PFSK-1 (cell line): ENCODE data around the gene MTX1.

Experiments used
- POLR2AphosphoS5 ChIP-seq: IDR thresholded peaks from 2 replicates; pipeline ENCODE4 v1.6.1; 2012; ENCODE audit warnings: low read depth, mild to moderate bottlenecking, control low read depth, low read length, moderate library complexity
- SIN3A ChIP-seq: IDR thresholded peaks from 2 replicates; pipeline ENCODE4 v1.6.1; 2012; ENCODE audit warnings: mild to moderate bottlenecking, low read length, moderate library complexity, borderline replicate concordance; ENCODE audit not compliant: insufficient read depth
- TAF1 ChIP-seq: IDR thresholded peaks from 2 replicates; pipeline ENCODE4 v1.6.1; 2012; ENCODE audit warnings: low read length, control low read depth, borderline replicate concordance; ENCODE audit not compliant: insufficient read depth

GRCh38 chr1:155202198-155202597, 6.3 kb upstream of the MTX1 start:
- TF ChIP-seq TAF1 (no peak), POLR2AphosphoS5 (no peak), SIN3A (no peak)
